ENCODE data around the gene TTC16. TPM values are rescaled to one million over a fixed set of nuclear protein-coding genes. Genes with fewer than 3 reads are reported as not detected.

Gene TTC16
- total RNA-seq, 4 donors from 2014 or later = 0.28 TPM; not detected in 3

GRCh38 chr9:127706836-127707241, 9.0 kb upstream of the TTC16 start, which contains the start of gene CFAP157:
TSS of gene CFAP157 (plus strand) at chr9:127706988. CDS start at chr9:127707032, 44 bp downstream.
- no peak for ATAC-seq (ENCODE audit: low FRiP score)
- no peak for DNase-seq (ENCODE audit: low spot score)
- TF ChIP-seq CTCF (IDR thresholded peaks at IDR 0.05) = no peak

DNA sequence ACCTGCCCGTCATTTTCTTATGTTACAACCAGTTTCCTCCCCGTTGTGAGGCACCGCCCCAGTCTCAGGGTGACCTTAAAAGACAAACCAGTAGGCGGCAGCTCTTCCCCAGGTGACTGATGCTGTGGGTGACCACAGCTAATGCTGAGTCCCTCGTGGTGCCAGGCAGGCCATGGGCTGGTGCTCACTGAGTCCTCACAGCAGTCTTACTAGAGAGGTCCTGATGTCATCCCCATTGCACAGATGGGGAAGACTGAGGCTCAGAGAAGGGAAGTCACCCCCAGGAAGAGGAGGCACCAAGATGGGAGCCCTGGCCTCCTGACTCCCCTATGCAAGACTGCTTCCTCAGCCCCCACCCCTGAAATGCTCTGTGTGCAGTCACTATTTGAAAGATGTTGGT, 8.1 kb upstream of the TTC16 start:
- DNase-seq (ENCODE audit: low spot score) (no peak), ATAC-seq (ENCODE audit: low FRiP score) (no peak)
- no peak for TF ChIP-seq CTCF (IDR thresholded peaks at IDR 0.05)

- DNase-seq (ENCODE audit: low spot score) (no peak), ATAC-seq (ENCODE audit: low FRiP score) (no peak)
- no peak for TF ChIP-seq CTCF (IDR thresholded peaks at IDR 0.05)
These were observed 6.8 kb upstream of the TTC16 start for GRCh38 chr9:127708952-127709587.

- DNase-seq (ENCODE audit: low spot score) = no peak
- ATAC-seq (ENCODE audit: low FRiP score) = no peak
- TF ChIP-seq CTCF (IDR thresholded peaks at IDR 0.05) = no peak
These were observed 5.6 kb upstream of the TTC16 start for GRCh38 chr9:127710204-127710783.

DNA sequence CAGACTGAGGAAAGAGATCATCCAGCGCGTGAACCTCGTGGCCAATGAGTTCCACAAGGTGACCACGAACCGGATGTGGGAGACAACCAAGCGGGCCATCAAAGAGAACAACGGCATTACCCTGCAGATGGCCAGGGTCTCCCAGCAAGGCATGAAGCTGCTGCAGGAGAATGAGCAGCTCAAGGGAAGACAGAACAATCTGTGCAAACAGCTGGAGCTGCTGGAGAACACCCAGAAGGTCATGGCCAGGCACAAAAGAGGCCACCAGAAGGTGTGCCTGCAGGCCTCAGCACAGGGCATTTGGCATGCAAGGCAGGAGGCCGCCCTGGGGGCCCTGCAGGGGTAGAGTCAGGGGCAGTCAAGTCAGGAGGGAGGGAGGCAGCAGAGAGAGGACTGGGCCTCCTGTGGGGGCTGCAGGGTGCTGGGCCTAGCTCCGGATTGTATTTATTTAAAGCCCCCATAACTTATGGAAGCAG, 4.6 kb upstream of the TTC16 start:
- ATAC-seq (ENCODE audit: low FRiP score) (no peak), DNase-seq (ENCODE audit: low spot score) (no peak)
- no peak for TF ChIP-seq CTCF (IDR thresholded peaks at IDR 0.05)

GRCh38 chr9:127711831-127712274, 4.0 kb upstream of the TTC16 start:
- DNase-seq (ENCODE audit: low spot score) = no peak
- no peak for TF ChIP-seq CTCF (IDR thresholded peaks at IDR 0.05)
- no peak for ATAC-seq (ENCODE audit: low FRiP score)

- no peak for TF ChIP-seq CTCF (IDR thresholded peaks at IDR 0.05)
- no peak for ATAC-seq (ENCODE audit: low FRiP score)
- DNase-seq (ENCODE audit: low spot score) = no peak
These were observed 3.5 kb upstream of the TTC16 start for GRCh38 chr9:127712371-127712770.

All from omental fat pad (tissue), 4 donors.